Inflammatory macrophage treated with lipopolysaccharide for 1 hour (primary cell): ENCODE results near the gene CHL1.
"Not testable (repeated sequence)": the region's sequence is repeated elsewhere in the genome, so short reads cannot be mapped to it uniquely, and the experiment has no call there.

ENCODE experiments used
- DNase-seq, 2 donors: peaks; one replicate each; pipeline ENCODE4 v3.0.0-alpha.2; 2020 to 2022

Gene CHL1

GRCh38 chr3:339351-339750 lies 142.8 kb downstream of the CHL1 start:
- DNase-seq, result no peak

DNA sequence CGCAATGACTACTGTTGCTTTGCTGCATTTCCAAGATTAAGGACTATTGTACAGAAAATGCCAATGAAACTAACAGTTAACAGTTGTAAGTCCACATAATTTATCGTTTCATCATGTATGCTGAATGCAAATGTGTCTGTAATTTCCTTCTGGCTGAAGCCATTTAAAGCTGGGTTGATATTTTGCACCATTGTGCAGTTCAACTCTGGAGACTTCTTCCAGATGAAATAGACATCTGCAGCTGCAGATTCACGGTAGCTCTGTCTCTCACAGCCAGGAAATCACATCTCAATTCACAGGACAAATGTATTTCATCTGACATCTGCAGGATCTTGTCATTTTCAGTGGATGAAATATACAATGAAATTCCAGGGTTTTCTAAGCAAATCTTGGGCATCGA lies 145.4 kb downstream of the CHL1 start:
- DNase-seq, result no peak

DNA sequence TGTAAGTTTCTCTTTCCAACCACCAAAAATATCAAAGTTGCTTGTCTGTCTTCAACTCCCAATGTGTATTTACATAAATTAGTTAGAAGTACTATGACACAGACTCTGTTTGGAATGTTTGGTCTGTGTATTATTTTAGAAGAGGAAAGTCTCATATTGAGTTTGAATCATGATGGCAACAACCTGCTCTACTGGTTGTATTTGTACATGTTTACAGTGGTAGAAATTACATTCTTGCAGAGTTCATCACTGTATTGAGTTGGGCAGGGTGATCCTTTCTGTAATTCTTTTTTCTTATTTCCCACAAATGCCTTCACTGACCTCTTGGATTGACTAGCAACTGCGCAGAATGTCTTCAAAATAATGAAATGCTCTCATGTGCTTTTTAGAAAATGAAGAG lies 149.6 kb downstream of the CHL1 start:
- DNase-seq, result no peak

GRCh38 chr3:347581-347980 lies 151.0 kb downstream of the CHL1 start:
- DNase-seq, result no peak

- no peak for DNase-seq
These were observed 154.4 kb downstream of the CHL1 start for GRCh38 chr3:350871-351371.

- DNase-seq, result no peak
These were observed 156.0 kb downstream of the CHL1 start for GRCh38 chr3:352599-352998.

DNA sequence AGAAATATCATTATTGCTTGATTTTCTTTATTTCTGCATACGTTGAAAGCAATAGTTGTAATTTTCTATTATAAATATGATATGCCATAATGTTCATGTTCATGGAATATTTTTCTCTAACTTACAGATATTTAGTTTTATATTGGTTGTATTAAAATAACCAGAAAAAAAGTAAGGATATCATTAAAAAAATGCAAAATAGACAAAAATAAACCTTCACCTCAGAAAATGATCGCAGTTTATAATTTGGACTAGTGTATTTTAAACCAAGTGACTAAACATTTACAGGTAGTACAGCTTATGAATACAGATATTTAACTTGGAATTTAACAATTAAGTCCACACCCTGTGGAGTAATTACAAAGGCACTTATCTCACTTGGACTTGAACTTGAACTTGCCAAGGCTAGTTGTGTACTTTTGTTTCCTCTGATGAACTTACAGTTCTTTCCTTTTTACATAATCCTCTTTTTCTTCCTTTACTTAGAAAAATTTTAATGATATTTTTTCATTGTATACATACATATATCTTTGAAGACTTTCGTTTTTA lies 156.7 kb downstream of the CHL1 start:
- no peak for DNase-seq

GRCh38 chr3:354432-354831 lies 157.9 kb downstream of the CHL1 start:
- peak in 1 of 2 donors; percentile 71 for DNase-seq

DNA sequence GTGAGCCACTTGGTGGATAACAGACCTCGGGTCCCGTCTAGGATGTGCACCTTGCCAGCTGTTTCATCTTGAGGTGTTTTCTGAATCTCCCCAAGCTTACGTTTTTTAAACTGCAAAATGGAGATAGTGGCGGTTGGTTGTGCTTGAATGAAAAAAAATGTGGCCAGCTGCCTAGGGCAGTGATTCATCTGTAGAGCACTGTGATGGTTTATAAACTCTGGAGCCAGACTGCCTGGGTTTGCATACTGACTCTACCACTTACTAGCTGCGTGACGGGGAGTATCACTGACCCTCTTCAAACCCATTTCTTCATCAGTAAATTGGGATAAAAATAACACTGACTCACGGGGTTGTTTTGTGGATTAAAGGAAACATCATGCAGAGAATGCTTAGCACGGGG lies 159.1 kb downstream of the CHL1 start:
- DNase-seq, result no peak

DNA sequence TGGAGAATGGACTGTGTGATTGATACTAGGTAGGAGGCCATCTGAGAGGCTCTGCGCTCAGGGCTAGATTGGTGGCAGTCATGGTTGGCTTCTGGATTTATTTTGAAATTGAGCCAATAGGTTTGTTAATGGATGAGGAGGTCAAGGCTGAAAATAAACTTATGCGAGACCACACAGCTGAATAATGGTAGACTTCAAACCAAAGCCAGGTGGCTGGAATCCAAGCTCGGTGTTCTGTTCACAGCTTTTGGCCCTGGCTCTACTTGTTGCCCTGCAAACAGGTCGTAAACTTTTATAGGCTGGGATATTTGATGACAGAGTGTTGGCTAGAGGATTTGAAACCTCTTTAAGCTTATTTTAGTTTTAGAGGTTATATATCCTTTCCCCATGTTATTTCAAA lies 160.4 kb downstream of the CHL1 start:
- no peak for DNase-seq

DNA sequence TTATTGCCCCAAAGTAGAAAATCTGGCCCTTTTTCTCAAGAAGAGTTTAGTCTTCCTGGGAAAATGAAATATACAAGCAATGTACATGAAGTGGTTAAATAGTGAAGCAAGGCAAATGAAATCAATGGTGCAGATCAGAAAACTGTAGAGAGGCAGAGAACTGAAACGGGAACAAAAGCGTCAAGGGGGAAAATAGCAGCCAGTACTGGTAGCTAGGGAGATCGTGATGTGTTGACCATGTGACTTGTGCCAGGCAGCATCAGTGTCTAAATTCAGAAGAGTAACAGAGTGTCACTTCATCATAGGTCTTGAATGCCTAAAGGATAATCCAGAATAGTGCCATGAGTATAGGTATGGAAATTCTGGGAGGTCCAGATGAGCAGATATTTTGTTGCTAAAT lies 163.1 kb downstream of the CHL1 start:
- DNase-seq, result no peak

GRCh38 chr3:362681-363338 lies 166.2 kb downstream of the CHL1 start:
- no peak for DNase-seq

GRCh38 chr3:364287-364686 lies 167.7 kb downstream of the CHL1 start:
- no peak for DNase-seq

DNA sequence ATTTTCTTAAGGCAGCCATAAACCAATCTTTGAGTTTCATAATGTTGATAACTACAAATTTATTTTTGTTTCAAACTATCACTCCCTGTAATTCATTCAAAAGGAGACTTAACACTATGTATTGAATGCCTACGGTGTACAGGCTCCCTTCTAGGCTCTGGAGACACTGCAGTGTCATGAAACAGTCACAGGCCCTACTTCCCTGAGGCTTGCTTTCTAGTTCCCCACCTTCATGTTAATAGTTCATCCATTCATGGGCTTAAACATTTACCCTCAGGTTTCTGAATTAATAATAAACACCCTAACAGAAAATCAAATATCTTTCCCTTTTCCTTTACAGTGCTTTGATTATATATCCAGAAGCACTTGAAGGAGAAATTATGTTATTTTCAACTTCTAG lies 168.7 kb downstream of the CHL1 start:
- no peak for DNase-seq

DNA sequence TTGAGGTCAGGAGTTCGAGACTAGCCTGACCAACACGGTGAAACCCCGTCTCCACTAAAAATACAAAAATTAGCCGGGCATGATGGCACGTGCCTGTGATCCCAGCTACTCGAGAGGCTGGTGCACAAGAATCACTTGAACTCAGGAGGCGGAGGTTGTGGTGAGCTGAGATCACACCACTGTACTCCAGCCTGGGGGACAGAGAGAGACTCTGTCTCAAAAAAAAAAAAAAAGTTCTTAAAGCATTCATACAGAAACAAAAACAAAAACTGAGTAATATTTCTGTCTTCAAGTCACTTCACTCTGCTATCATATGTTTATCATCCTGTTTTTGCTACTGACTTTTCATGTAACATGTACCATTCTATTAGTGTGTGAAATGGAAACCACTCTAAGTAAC lies 169.7 kb downstream of the CHL1 start:
- DNase-seq, result not testable (repeated sequence)

- DNase-seq, result no peak
These were observed 176.7 kb downstream of the CHL1 start for GRCh38 chr3:373193-373779.

- no peak for DNase-seq
These were observed 177.9 kb downstream of the CHL1 start for GRCh38 chr3:374459-374858.

- no peak for DNase-seq
These were observed 180.6 kb downstream of the CHL1 start for GRCh38 chr3:377158-377561.

- no peak for DNase-seq
These were observed 184.2 kb downstream of the CHL1 start for GRCh38 chr3:380801-381200.

GRCh38 chr3:385151-385550 lies 188.6 kb downstream of the CHL1 start:
- DNase-seq, result no peak

GRCh38 chr3:394775-395174 lies 198.2 kb downstream of the CHL1 start:
- no peak for DNase-seq

GRCh38 chr3:396293-396692 lies 199.7 kb downstream of the CHL1 start:
- no peak for DNase-seq

GRCh38 chr3:399647-400046 lies 203.1 kb downstream of the CHL1 start:
- DNase-seq, result no peak

DNA sequence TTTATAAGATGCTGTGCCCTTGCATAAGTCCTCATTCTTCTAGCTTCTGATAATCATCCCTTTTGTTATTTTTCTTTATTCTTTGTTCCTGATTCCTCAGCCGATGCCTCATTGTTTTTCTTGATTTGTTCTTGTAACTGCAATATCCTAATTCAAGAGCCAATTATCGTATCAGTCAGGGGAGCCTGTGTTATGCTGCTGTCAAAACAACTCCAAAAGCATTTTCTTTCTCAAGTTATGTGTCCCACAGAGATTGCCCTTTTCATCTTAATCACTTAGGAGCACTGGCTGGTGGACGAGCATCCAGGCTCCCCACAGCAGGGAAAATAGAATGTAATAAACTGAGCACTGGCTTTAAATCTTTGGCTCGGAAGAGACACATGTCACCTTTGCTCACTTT lies 207.3 kb downstream of the CHL1 start:
- no peak for DNase-seq

GRCh38 chr3:409011-409410 lies 212.4 kb downstream of the CHL1 start:
- DNase-seq, result no peak
